ENCODE results near the gene CEACAM6.

Gene CEACAM6

DNA sequence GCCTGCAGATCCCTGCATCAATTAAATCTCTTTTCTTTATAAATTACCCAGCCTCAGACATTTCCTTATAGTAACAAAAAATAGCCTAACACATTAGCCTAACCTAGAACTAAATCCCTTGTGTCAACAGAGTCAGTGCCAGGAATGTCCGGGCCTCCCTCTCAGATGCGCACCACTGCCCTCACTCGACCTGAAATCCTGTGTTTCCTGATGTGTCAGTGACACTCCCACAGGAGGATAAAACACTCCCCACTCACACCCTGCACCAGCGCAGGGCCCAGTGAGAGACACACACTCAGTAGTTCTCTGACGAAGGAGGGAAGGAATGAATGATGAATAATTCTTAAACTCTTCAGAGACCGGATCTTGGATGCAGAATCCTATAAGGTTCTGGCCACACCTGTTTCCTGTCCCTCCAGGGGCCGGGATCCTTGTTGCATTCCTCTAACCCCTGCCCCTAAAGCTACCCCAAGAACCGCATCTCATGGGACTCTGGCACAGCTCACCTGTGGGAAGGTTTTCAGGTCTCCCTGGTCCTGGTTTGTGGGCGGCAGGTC is 44.2 kb downstream of the CEACAM6 start:
- FAIRE-seq: no peak

DNA sequence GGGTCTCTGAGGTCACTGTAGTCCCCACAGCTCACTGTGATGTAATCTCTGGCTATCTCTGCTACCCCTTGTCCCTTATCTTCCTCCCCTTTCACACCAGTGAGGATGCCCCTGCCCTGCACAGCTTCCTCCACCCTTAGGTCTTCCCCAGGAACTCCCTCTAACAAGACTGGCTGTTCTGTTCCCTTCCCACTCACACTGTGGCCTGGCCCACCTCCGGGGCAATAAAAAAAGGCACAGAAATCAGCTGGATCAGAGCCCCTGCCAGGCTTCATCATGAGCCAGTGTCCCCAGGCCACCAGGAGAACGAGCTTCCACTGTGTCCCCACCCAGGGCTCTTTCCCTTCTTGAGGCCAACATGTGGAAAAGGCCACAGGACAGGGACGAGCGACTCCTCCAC is 45.7 kb downstream of the CEACAM6 start:
- FAIRE-seq: no peak

DNA sequence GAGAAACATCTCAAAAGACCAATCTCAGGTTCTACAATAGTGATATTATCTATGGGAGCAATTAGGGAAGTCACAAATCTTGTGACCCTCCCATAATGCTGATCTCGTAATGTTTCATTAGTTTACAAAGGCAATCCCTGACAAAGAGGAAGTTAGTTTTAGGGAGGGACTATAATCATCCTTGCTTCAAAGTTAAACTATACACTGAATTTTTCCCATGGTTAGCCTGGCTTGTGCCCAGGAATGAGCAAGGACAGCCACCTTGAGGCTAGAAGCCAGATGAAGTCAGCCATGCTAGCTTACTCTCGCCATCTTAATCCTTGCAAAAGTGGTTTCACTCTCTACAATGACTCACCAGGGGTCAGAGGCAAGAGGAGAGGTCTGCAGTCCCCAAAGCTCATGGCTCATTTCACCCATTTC is 46.5 kb downstream of the CEACAM6 start:
- FAIRE-seq: no peak

DNA sequence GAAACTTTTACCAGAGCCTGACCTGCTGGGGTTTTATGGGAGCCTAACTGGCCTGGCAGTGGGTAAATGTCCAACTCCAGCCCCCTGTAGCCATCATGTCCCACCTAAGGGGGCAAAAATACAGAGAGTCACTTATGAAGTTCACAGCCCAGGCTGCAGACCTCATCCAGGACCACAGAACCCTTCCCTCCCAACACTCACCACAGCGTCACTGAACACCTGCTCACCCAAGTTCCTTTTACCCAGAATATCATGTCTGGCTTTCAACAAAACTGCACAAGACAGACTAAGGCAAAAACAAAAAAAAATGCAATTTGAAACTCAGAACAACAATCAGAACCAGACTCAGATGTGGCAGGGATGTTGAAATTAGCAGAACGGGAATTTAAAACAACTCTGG is 47.4 kb downstream of the CEACAM6 start:
- FAIRE-seq: no peak

DNA sequence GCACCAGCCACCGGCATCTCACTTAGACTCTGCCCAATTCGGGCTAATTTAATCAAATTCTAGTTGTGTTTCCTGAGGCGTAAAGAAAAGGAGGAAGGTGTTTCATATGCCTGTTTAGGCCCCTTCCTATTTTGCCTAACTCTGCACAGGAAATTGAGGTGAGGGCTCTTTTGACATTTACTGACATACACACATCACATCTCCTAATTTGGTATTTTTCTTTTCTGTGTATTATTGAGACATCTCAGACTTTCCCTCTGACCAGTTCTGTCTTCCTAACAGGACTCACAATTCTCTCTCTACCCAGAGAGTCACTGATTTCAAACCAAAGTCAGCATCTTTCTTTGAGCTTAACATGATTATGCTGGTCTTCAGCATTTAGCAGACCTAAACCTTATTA is 49.0 kb downstream of the CEACAM6 start:
- no peak for FAIRE-seq

DNA sequence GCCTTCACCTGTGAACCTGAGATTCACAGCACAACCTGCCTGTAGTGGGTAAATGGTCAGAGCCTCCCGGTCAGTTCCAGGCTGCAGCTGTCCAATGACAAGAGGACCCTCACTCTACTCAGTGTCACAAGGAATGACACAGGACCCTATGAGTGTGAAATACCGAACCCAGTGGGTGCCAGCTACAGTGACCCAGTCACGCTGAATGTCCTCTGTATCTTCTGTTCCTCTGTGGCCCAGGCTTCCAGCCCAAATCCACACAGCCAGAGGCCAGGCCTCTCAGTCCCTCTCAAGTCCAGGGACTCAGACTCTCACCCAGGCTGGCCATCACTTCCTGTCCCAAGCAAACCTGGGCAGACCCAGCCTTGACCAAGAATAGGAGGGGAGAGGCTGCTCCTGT is 51.8 kb downstream of the CEACAM6 start:
- FAIRE-seq: no peak

DNA sequence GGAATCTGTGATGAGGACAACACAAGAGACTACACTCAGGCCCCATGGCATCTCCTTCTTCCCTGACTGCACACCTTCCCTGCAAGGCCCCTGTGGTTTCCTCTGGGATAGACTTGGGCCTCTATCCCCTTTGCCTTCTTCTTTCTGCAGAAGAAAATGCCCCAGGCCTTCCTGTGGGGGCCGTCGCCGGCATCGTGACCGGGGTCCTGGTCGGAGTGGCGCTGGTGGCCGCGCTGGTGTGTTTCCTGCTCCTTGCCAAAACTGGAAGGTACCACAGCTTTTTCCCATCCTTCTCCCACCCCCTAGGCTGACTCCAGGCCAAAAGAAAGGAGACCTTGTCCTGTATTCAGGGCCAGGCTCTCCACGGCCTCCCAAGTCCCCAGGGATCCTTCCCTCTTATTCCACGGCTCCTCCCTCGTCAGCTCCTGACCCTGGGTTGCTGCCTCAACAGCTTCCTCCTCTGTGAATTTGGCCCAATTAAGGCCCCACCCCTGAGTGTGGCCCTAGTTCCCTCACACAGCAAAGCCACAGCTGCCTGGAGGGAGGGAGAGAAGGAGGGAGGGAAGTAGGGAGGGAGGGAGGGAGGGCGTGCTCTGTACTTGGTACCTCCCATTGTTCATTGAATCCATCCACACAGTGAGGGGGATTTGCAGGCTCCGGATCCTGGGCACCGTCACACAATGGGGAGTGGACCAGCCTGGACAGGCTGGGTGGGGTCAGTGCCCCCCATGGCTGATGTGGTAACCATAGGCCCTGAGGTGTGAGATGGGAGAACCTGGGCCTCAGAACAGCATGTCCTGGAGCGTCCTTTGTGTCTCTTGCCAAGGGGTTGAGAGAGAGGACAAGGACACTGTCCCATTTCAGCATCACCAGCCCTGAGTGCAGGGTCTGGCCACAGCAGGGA is 53.6 kb downstream of the CEACAM6 start:
- FAIRE-seq: no peak

DNA sequence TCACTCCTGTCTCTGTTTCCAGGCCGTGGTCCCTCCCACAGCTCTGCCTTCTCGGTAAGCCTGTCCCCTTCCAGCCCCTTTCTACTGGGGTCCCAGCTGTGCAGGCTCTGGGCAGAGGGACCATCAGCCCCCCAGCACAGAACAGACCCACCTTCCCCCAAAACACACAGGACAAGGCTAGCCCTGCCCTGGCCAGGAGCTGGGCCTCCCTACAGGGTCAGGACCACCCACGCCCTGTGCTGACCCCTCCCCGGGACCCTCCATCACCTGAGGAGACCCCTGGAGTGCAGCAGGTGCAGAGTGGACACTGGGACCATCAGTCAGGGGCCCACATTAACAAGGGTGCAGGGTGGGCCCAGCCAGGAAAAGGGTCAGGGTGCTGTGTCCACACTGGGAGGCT is 55.0 kb downstream of the CEACAM6 start:
- no peak for FAIRE-seq

DNA sequence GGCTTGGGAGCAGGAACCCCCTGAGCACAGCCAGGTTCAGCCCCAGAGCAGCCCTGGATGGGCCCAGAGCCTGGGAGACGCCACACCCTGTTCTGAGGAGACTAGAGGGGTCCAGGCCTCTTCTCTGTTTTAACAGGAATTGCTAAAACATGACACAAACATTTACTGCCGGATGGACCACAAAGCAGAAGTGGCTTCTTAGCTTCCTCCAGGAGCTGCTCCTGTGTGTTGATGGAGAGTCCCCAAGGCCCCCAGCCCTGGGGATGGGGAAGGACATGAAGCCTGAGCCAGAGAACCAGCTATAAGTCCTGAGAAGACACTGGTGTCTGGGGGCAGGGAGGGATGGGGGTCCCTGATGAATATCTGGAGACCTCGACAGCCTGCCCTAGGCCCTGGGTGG is 55.7 kb downstream of the CEACAM6 start:
- FAIRE-seq: no peak

DNA sequence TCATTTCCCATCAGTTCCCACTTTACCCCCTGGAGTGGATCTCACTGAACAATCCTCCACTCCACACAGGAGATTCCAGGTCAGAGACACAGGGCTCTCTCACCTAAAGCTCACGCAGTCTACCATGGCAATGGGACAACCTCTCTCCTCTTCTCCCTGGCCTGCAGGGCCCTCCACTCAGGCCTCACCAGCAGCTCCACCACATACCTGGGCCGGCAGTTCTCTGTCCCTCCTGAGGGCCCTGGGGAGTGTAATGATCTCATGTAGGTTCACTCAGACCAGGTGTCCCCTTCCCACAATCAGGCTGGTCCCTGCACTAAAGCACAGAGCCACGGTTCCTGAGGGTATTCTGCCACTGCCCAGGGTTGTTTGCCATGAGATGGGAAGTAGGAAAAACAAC is 56.7 kb downstream of the CEACAM6 start:
- no peak for FAIRE-seq

DNA sequence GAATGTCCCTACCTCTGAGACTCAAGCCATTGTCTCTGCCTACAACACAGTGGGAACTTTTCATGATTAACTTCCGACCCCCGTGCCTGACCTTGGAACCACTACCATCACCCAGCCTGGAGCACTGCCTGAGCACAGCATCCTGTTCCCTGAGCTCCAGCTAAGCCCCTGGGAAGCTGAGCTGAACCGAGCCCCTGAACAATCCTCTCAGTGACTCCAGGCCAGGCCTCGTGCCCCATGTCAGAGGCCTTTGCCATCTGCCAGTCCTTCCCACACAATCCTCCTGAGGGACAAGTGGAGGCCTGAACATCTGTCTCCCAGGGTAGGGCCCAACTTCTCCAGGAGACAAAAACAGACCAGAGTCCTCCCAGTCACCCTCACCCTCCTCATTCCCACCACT is 58.6 kb downstream of the CEACAM6 start:
- FAIRE-seq: no peak

DNA sequence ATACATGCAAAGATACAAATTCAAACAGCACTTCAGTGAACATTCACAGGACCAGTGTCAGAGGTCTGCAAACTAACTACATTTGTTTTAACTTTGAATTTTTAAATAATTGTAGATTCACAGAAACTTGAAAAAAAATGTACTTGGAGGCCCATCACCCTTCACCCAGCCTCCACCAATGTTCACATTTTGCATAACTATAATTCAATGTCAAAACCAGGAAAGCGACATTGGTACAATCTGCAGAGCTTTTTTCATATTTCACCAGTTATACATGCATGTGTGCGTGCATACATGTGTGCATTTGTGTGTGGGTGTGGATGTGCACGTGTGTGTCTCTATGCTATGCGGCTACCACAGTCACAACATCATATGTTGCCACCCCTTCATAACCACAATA is 60.0 kb downstream of the CEACAM6 start:
- no peak for FAIRE-seq

DNA sequence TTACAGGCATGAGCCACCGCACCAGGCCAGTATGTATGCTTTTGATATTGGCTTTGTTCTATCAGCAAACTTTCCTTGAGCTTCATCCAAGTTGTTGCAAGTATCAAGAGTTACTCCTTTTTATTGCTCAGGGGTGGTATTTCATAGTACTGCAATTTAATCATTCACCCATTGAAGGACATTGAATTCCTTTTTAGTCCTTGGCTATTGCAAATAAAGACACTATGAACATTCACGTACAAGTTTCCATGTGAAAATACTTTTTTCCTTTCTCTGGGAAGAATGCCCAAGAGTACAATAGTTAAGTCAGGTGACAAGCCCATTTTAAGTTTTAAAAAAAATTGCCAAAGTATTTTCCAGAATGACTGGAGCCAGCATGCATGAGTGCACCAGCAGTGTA is 61.4 kb downstream of the CEACAM6 start:
- FAIRE-seq: no peak

DNA sequence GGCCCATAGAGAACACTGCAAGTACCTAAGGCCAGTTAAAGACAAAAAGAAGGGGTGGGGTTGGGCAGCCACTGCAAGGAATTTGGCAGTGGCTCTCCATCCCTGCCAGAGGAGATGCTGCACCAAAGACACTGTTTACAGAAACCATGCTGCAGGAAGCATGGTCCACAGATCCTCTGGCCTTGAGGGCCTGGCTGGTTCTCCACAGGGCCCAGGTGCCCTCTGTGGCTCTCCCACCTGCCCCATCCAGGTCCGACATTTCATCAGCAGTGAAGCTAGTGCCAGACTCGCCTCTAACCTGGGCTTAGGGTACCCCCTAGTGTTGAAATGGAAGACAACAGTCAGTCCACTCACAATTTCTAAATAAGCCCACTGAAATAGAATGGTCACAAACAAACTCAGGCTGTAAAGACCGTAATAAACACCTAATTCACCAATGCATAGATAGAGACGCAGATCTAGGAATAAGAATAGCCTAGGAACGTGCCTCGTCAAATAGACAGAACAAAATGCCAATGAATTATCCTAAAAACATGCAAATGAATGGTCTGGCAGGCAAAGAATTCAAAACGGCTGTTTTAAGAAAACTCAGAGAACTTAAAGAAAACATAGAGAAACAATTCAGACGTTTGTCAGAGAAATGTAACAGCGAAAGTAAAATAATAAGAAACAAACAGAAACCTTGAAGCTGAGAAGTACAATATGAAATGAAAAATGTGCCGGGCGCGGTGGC is 65.8 kb downstream of the CEACAM6 start:
- no peak for FAIRE-seq
